NCI-H1092 (cell line): ENCODE results near the gene FAAP24.
"Not testable (repeated sequence)": the region's sequence is repeated elsewhere in the genome, so short reads cannot be mapped to it uniquely, and the experiment has no call there.

Source experiments
- DNase-seq: peaks from one replicate; lab custom pipeline; 2025; lab: John Stamatoyannopoulos, UW

The FAAP24 gene

GRCh38 chr19:32971715-32972540 lies at the start of gene FAAP24, which contains the start of gene CEP89:
FAAP24 (plus strand) TSS chr19:32972242; CDS start chr19:32973197, 955 bp downstream.
CEP89 (minus strand) TSS chr19:32971958; CDS start chr19:32971874, 84 bp downstream.
- DNase-seq, result peak; percentile 94

- DNase-seq, result no peak
These were observed 47.8 kb upstream of the FAAP24 start for GRCh38 chr19:32924200-32924599.

- DNase-seq, result no peak
These were observed 43.2 kb upstream of the FAAP24 start for GRCh38 chr19:32928806-32929205.

- DNase-seq, result no peak
These were observed 41.5 kb upstream of the FAAP24 start for GRCh38 chr19:32930567-32930966.

- no peak for DNase-seq
These were observed 38.5 kb upstream of the FAAP24 start for GRCh38 chr19:32933571-32933970.

- DNase-seq, result no peak
These were observed 36.4 kb upstream of the FAAP24 start for GRCh38 chr19:32935629-32936028.

- DNase-seq, result no peak
These were observed 36.0 kb upstream of the FAAP24 start for GRCh38 chr19:32936065-32936464.

- not testable (repeated sequence) for DNase-seq
These were observed 30.8 kb upstream of the FAAP24 start for GRCh38 chr19:32941273-32941672.

- no peak for DNase-seq
These were observed 26.8 kb upstream of the FAAP24 start for GRCh38 chr19:32945260-32945659.

- DNase-seq, result no peak
These were observed 5.3 kb upstream of the FAAP24 start for GRCh38 chr19:32966750-32967149.

GRCh38 chr19:32969549-32969948 lies 2.5 kb upstream of the FAAP24 start:
- no peak for DNase-seq

GRCh38 chr19:32971012-32971595 lies 938 bp upstream of the FAAP24 start:
- DNase-seq, result no peak

GRCh38 chr19:32976223-32976805 lies 4.3 kb downstream of the FAAP24 start:
- peak; percentile 35 for DNase-seq

- DNase-seq, result no peak
These were observed 5.2 kb downstream of the FAAP24 start for GRCh38 chr19:32977280-32977679.

GRCh38 chr19:32977813-32978212 lies 5.8 kb downstream of the FAAP24 start:
- DNase-seq, result not testable (repeated sequence)

GRCh38 chr19:32979807-32980206 lies 7.8 kb downstream of the FAAP24 start:
- not testable (repeated sequence) for DNase-seq

- not testable (repeated sequence) for DNase-seq
These were observed 10.4 kb downstream of the FAAP24 start for GRCh38 chr19:32982488-32982887.

- not testable (repeated sequence) for DNase-seq
These were observed 16.2 kb downstream of the FAAP24 start for GRCh38 chr19:32988254-32988653.

GRCh38 chr19:32988724-32989123 lies 16.7 kb downstream of the FAAP24 start:
- DNase-seq, result no peak

- DNase-seq, result not testable (repeated sequence)
These were observed 23.9 kb downstream of the FAAP24 start for GRCh38 chr19:32995966-32996365.

GRCh38 chr19:32997061-32997464 lies 25.0 kb downstream of the FAAP24 start:
- DNase-seq, result not testable (repeated sequence)

GRCh38 chr19:32997716-32998355 lies 25.8 kb downstream of the FAAP24 start:
- no peak for DNase-seq
